CD4-positive, alpha-beta T cell (primary cell): ENCODE data around the gene MORN4. TPM values are rescaled to one million over a fixed set of nuclear protein-coding genes. Genes with fewer than 3 reads are reported as not detected.

Source experiments
- ATAC-seq: fragments of 200-7000 bp; cut with Tn5 transposase; one replicate; pipeline ENCODE4 v1.10.0; 2022; ENCODE audit warnings: mild to moderate bottlenecking; ENCODE audit not compliant: poor library complexity
- CTCF ChIA-PET: fragments of 350-600 bp; sonication (Branson Sonifier 250); formaldehyde crosslinking; loops from one replicate; lab custom pipeline; 2021; ENCODE audit warnings: antibody characterized with exemption, inconsistent platforms; lab: Charles Lee
- POLR2A ChIA-PET: fragments of 350-600 bp; sonication (Branson Sonifier 250); formaldehyde crosslinking; loops from one replicate; lab custom pipeline; 2021; ENCODE audit warnings: antibody characterized with exemption, inconsistent platforms; lab: Charles Lee
- DNase-seq, 14 experiments: peaks; one replicate each; pipeline ENCODE4 v3.0.0-alpha.2; 2013 to 2020; ENCODE audit warnings: mixed read lengths in 2 of 14
- H3K27ac ChIP-seq, 2 donors: one replicate each; pipeline versions ENCODE4 v1.5.1 to v1.7.0; 2013; ENCODE audit warnings: low read length in 2 of 2, low read depth in 1 of 2, mild to moderate bottlenecking in 1 of 2
- H3K27me3 ChIP-seq, 2 experiments: 1 replicate in 1 of 2; 2 replicates in 1 of 2; pipeline versions ENCODE4 v1.6.1 to v1.7.0; 2013; ENCODE audit warnings: low read length in 2 of 2, control low read depth in 1 of 2, mild to moderate bottlenecking in 1 of 2, moderate library complexity in 1 of 2; ENCODE audit not compliant: insufficient read depth in 2 of 2, control insufficient read depth in 1 of 2
- H3K36me3 ChIP-seq: one replicate; pipeline ENCODE4 v1.6.1; 2013; ENCODE audit warnings: low read length, control low read depth; ENCODE audit not compliant: insufficient read depth
- H3K4me1 ChIP-seq: one replicate; pipeline ENCODE4 v1.6.1; 2013; ENCODE audit warnings: low read length, control low read depth; ENCODE audit not compliant: insufficient read depth
- H3K4me3 ChIP-seq: one replicate; pipeline ENCODE4 v1.5.1; 2013; ENCODE audit warnings: mild to moderate bottlenecking, low read length, moderate library complexity
- H3K9me3 ChIP-seq, 2 experiments: 1 replicate in 1 of 2; 2 replicates in 1 of 2; pipeline versions ENCODE4 v1.6.1 to v1.7.0; 2013; ENCODE audit warnings: low read length in 2 of 2, mild to moderate bottlenecking in 2 of 2, control low read depth in 1 of 2, moderate library complexity in 1 of 2; ENCODE audit not compliant: control insufficient read depth in 1 of 2, insufficient read depth in 1 of 2
- H3K27ac Mint-ChIP-seq: one replicate; pipeline ENCODE4 v1.8.0; 2020; ENCODE audit warnings: mixed read lengths
- H3K27me3 Mint-ChIP-seq: one replicate; pipeline ENCODE4 v1.8.0; 2021; ENCODE audit warnings: mixed read lengths
- H3K36me3 Mint-ChIP-seq: one replicate; pipeline ENCODE4 v1.8.0; 2021; ENCODE audit warnings: low read depth, mixed read lengths
- H3K4me1 Mint-ChIP-seq: one replicate; pipeline ENCODE4 v1.8.0; 2021; ENCODE audit warnings: low read depth, mixed read lengths
- H3K4me3 Mint-ChIP-seq: one replicate; pipeline ENCODE4 v1.8.0; 2020; ENCODE audit warnings: mild to moderate bottlenecking, mixed read lengths
- H3K9me3 Mint-ChIP-seq: one replicate; pipeline ENCODE4 v1.8.0; 2020; ENCODE audit warnings: mixed read lengths
- CTCF ChIP-seq: fragments of 200-600 bp; IDR thresholded peaks from one replicate; pipeline ENCODE4 v1.8.0; 2022; ENCODE audit warnings: antibody characterized with exemption, mild to moderate bottlenecking
- intact Hi-C, 2 experiments: fragments of 100-400 bp; cut with DNase I in 1 of 2; cut with micrococcal nuclease in 1 of 2; formaldehyde crosslinking; loops; one replicate each; pipeline versions ENCODE4 v1.15.1 to v1.9.0; 2023 to 2025; cut with DNase I, micrococcal nuclease
- polyA plus RNA-seq, 2 donors: library from polyadenylated mRNA; unstranded; fragments of 120-200 nt; gene quantifications; one replicate each; pipeline ENCODE4 v1.2.1, GENCODE V29; 2013
- total RNA-seq, 174 experiments: library from RNA in 2 of 174; stranded (reverse) in 2 of 174; gene quantifications; one replicate each; pipeline ENCODE4 v1.2.3 and lab custom pipeline; 2021 to 2026

The MORN4 gene
- under 1 TPM; 0.36 to 0.39 TPM for total RNA-seq
- polyA plus RNA-seq (2013, experiment 1 of 2), result 1.3 TPM
- 1.0 TPM for polyA plus RNA-seq (2013, experiment 2 of 2)
- total RNA-seq (lab: John Stamatoyannopoulos, UW), result 0.08 to 5.3 (median 2.0) reads per million in 172 experiments

GRCh38 chr10:97632949-97633884, at the start of gene MORN4:
Gene MORN4, minus strand, starts transcription at chr10:97633500. Its CDS starts 13,847 bp downstream, at chr10:97619653.
- DNase-seq (peak; percentile 85 to 95 (median 89)), ATAC-seq (peak; percentile 99)
- Histone ChIP-seq H3K27me3 (no peaks in the 10 kb centered on the region), H3K4me1 (peaks cover 18% of the 10 kb centered on the region), H3K27ac (no peak within 1 kb of the TSS), H3K9me3 (peaks cover 0 to 3% of the 10 kb centered on the region in 2 experiments), H3K36me3 (no peaks in the 10 kb centered on the region), H3K4me3 (peak within 1 kb of the TSS; percentile 98)
- TF ChIP-seq CTCF, result no peak
- H3K4me3 Mint-ChIP-seq, result peak within 1 kb of the TSS; percentile 94
- no peaks in the 10 kb centered on the region for H3K9me3 Mint-ChIP-seq
- ChIA-PET POLR2A (interaction anchor here (1.3 to 1.6 kb wide), 2 partner anchors 8 to 54 kb away, joined by 3 to 4 read pairs; partner anchors contain the start of gene AVPI1), CTCF (interaction anchor here (1.3 kb wide), 1 partner anchor 68 kb away, joined by 3 read pairs; no protein-coding TSS in a partner anchor)
- peaks cover 6% of the 10 kb centered on the region for H3K36me3 Mint-ChIP-seq
- intact Hi-C loops, result loop anchor here (2.0 to 10.0 kb wide), 4 partner anchors 132 to 1048 kb away; partner anchors contain the start of genes EXOSC1 (in 1 of the 2), MMS19 (in 1 of the 2), TM9SF3 (in 1 of the 2) and UBTD1 (in 1 of the 2)
- peak within 1 kb of the TSS; percentile 71 for H3K27ac Mint-ChIP-seq
- no peaks in the 10 kb centered on the region for H3K27me3 Mint-ChIP-seq
- H3K4me1 Mint-ChIP-seq, result peaks cover 16% of the 10 kb centered on the region

GRCh38 chr10:97682042-97682441, 48.7 kb upstream of the MORN4 start:
- Histone ChIP-seq H3K4me1 (peaks cover 28% of the 10 kb centered on the region), H3K36me3 (peaks cover 5% of the 10 kb centered on the region), H3K27me3 (no peaks in the 10 kb centered on the region), H3K9me3 (no peaks in the 10 kb centered on the region), H3K27ac (no peak overlapping the region), H3K4me3 (no peak overlapping the region)
- peaks cover 8% of the 10 kb centered on the region for H3K36me3 Mint-ChIP-seq
- H3K27ac Mint-ChIP-seq, result no peak overlapping the region
- no peak overlapping the region for H3K4me3 Mint-ChIP-seq
- DNase-seq (no peak), ATAC-seq (no peak)
- no peaks in the 10 kb centered on the region for H3K27me3 Mint-ChIP-seq
- TF ChIP-seq CTCF, result no peak
- H3K9me3 Mint-ChIP-seq, result no peaks in the 10 kb centered on the region
- CTCF ChIA-PET, result interaction anchor here (1.2 kb wide), 1 partner anchor 28 kb away, joined by 3 read pairs; no protein-coding TSS in a partner anchor
- intact Hi-C loops, result loop anchor here in 1 of 2 experiments (10.0 kb wide), 1 partner anchor 453 kb away; the partner anchor contains the start of gene R3HCC1L
- peaks cover 7% of the 10 kb centered on the region for H3K4me1 Mint-ChIP-seq
- POLR2A ChIA-PET, result no interaction called here

- CTCF ChIA-PET, result no interaction called here
- peaks cover 21% of the 10 kb centered on the region for H3K36me3 ChIP-seq
- TF ChIP-seq CTCF, result no peak
- H3K9me3 Mint-ChIP-seq, result no peaks in the 10 kb centered on the region
- no peaks in the 10 kb centered on the region for H3K27me3 ChIP-seq
- H3K27ac ChIP-seq, result no peak overlapping the region
- no peak overlapping the region for H3K27ac Mint-ChIP-seq
- H3K27me3 Mint-ChIP-seq, result no peaks in the 10 kb centered on the region
- H3K4me1 Mint-ChIP-seq, result no peaks in the 10 kb centered on the region
- POLR2A ChIA-PET, result no interaction called here
- peaks cover 14% of the 10 kb centered on the region for H3K4me1 ChIP-seq
- intact Hi-C loops, result loop anchor here (5.0 to 10.0 kb wide), 3 partner anchors 33 to 365 kb away; partner anchors contain the start of gene MARVELD1 (in 2 of the 2)
- no peak overlapping the region for H3K4me3 ChIP-seq
- H3K4me3 Mint-ChIP-seq, result no peak overlapping the region
- peaks cover 21% of the 10 kb centered on the region for H3K36me3 Mint-ChIP-seq
- H3K9me3 ChIP-seq, result no peaks in the 10 kb centered on the region
- ATAC-seq, result no peak
- DNase-seq, result no peak
Observed at GRCh38 chr10:97679594-97679993, 46.3 kb upstream of the MORN4 start.
